A549 (cell line): Measurements from ENCODE around the gene THUMPD2. TPM values are rescaled to one million over a fixed set of nuclear protein-coding genes. Genes with fewer than 3 reads are reported as not detected.

Source experiments
- ATAC-seq, 2 experiments: fragments of 200-7000 bp in 1 of 2; fragments of >200 bp in 1 of 2; cut with Nextera tagmentation in 1 of 2; cut with Tn5 transposase in 1 of 2; 3 replicates each; pipeline versions ENCODE4 v1.8.0 to v1.9.1; 2018 to 2020; ENCODE audit warnings: mild to moderate bottlenecking in 1 of 2, moderate library complexity in 1 of 2
- CTCF ChIA-PET: fragments of 300-600 bp; sonication (Branson Sonifier 250); formaldehyde crosslinking; extraction: SDS; loops from one replicate; lab custom pipeline; 2021; ENCODE audit warnings: antibody characterized with exemption, inconsistent platforms; lab: Yijun Ruan, JAX
- POLR2A ChIA-PET: fragments of 350-600 bp; formaldehyde crosslinking; extraction: SDS; loops from one replicate; lab custom pipeline; 2021; ENCODE audit warnings: antibody characterized with exemption, inconsistent platforms; lab: Yijun Ruan, JAX
- DNase-seq, 2 experiments: peaks; one replicate each; pipeline versions ENCODE4 v3.0.0 to v3.0.0-alpha.2; 2011 to 2016; ENCODE audit warnings: low read depth in 1 of 2, low spot score in 1 of 2
- FAIRE-seq: peaks from 2 replicates; lab custom pipeline; 2011; peaks lifted over from hg19 to GRCh38; lab: Jason Lieb, UNC
- H3K27ac ChIP-seq, 2 experiments: fragments of >200 bp; sonication (Bioruptor Twin); formaldehyde crosslinking; 3 replicates each; pipeline ENCODE4 v1.5.1; 2016 to 2017
- H3K4me1 ChIP-seq: fragments of >200 bp; sonication (Bioruptor Twin); formaldehyde crosslinking; 3 replicates; pipeline ENCODE4 v1.6.1; 2016
- H3K4me2 ChIP-seq: fragments of >200 bp; sonication (Bioruptor Twin); formaldehyde crosslinking; 3 replicates; pipeline ENCODE4 v1.6.1; 2016
- H3K4me3 ChIP-seq: fragments of >200 bp; sonication (Bioruptor Twin); formaldehyde crosslinking; 3 replicates; pipeline ENCODE4 v1.5.1; 2016
- H3K9me3 ChIP-seq: fragments of >200 bp; sonication (Bioruptor Twin); formaldehyde crosslinking; 3 replicates; pipeline ENCODE4 v1.6.1; 2016
- BHLHE40 ChIP-seq: IDR thresholded peaks from 2 replicates; pipeline ENCODE4 v1.6.1; 2012; ENCODE audit warnings: low read depth, low read length, inconsistent platforms
- CHD2 ChIP-seq: fragments of 150-350 bp; IDR thresholded peaks from 2 replicates; pipeline ENCODE4 v1.6.1; 2014; ENCODE audit warnings: low read length; ENCODE audit not compliant: partially characterized antibody
- CHD4 ChIP-seq: fragments of 200-600 bp; sonication (generic); IDR thresholded peaks from 2 replicates; pipeline ENCODE4 v1.6.1; 2016; ENCODE audit warnings: antibody characterized with exemption, mild to moderate bottlenecking, borderline replicate concordance
- FOSB ChIP-seq: fragments of 250-450 bp; sonication (Bioruptor Pico); IDR thresholded peaks from 2 replicates; pipeline ENCODE4 v1.5.0; 2020; ENCODE audit warnings: mild to moderate bottlenecking, moderate library complexity
- FOXS1 ChIP-seq: fragments of 250-450 bp; sonication (Bioruptor Pico); IDR thresholded peaks from 2 replicates; pipeline ENCODE4 v1.5.0; 2020; ENCODE audit warnings: mild to moderate bottlenecking, moderate library complexity
- HDAC2 ChIP-seq: fragments of 200-600 bp; sonication (generic); IDR thresholded peaks from 2 replicates; pipeline ENCODE4 v1.6.1; 2016
- HEYL ChIP-seq: fragments of 250-450 bp; sonication (Bioruptor Pico); IDR thresholded peaks from 2 replicates; pipeline ENCODE4 v1.8.0; 2021; ENCODE audit warnings: mild to moderate bottlenecking, moderate library complexity
- HOXB13 ChIP-seq: fragments of 250-450 bp; sonication (Bioruptor Pico); IDR thresholded peaks from 2 replicates; pipeline ENCODE4 v1.5.0; 2020; ENCODE audit warnings: low read depth, mild to moderate bottlenecking, moderate library complexity
- JUNB ChIP-seq: fragments of >200 bp; sonication (Bioruptor Twin); formaldehyde crosslinking; IDR thresholded peaks from 2 replicates; pipeline ENCODE4 v1.6.1; 2016
- KDM5A ChIP-seq: fragments of 200-600 bp; sonication (generic); IDR thresholded peaks from 2 replicates; pipeline ENCODE4 v1.6.1; 2016; ENCODE audit warnings: antibody characterized with exemption, mild to moderate bottlenecking
- NFE2L2 ChIP-seq: fragments of 150-350 bp; conservative IDR thresholded peaks from 2 replicates; pipeline ENCODE4 v1.6.1; 2014; ENCODE audit warnings: low read length
- POLR2A ChIP-seq: IDR thresholded peaks from 2 replicates; pipeline ENCODE4 v1.6.1; 2012; ENCODE audit warnings: mild to moderate bottlenecking, low read length
- RARB ChIP-seq: fragments of 250-450 bp; sonication (Bioruptor Pico); IDR thresholded peaks from 2 replicates; pipeline ENCODE4 v1.8.0; 2021; ENCODE audit warnings: mild to moderate bottlenecking, moderate library complexity
- RFX5 ChIP-seq: fragments of 450-650 bp; IDR thresholded peaks from 2 replicates; pipeline ENCODE4 v1.7.1; 2014; ENCODE audit warnings: antibody characterized with exemption, mild to moderate bottlenecking, moderate library complexity
- SMC3 ChIP-seq: fragments of >200 bp; sonication (Bioruptor Twin); formaldehyde crosslinking; IDR thresholded peaks from 3 replicates; pipeline ENCODE4 v1.6.1; 2018; ENCODE audit warnings: inconsistent platforms
- TFCP2L1 ChIP-seq: fragments of 250-450 bp; sonication (Bioruptor Pico); IDR thresholded peaks from 2 replicates; pipeline ENCODE4 v1.5.0; 2021; ENCODE audit warnings: mild to moderate bottlenecking
- TP53 ChIP-seq: fragments of 250-450 bp; sonication (Bioruptor Pico); IDR thresholded peaks from 2 replicates; pipeline ENCODE4 v1.5.0; 2021; ENCODE audit warnings: mild to moderate bottlenecking, moderate library complexity
- ZNF302 ChIP-seq: fragments of 250-450 bp; sonication (Bioruptor Pico); IDR thresholded peaks from 2 replicates; pipeline ENCODE4 v1.9.0; 2021; ENCODE audit warnings: inconsistent platforms, mild to moderate bottlenecking, moderate library complexity
- ZSCAN20 ChIP-seq: fragments of 250-450 bp; sonication (Bioruptor Pico); IDR thresholded peaks from 2 replicates; pipeline ENCODE4 v1.8.0; 2022; ENCODE audit warnings: mild to moderate bottlenecking, moderate library complexity
- WGBS: methylation state at CpG from one replicate; pipeline ENCODE4 v1.1.6; 2017; ENCODE audit errors: missing lambda C conversion rate; 5-methylcytosine and 5-hydroxymethylcytosine counted together
- polyA plus RNA-seq, 4 experiments: library from polyadenylated mRNA; depleted of rRNA in 3 of 4; stranded (reverse); fragments of >200 nt; fragmentation: RNase III in 1 of 4; extraction: RNeasy Plus Mini Kit Qiagen cat#74134 plus additional on column Dnase treatment in 1 of 4; gene quantifications; 2 replicates in 3 of 4; 3 replicates in 1 of 4; pipeline ENCODE4 v1.2.3, GENCODE V29; 2011 to 2017
- TF ChIP-seq, protein P1 (sequence below): fragments of >200 bp; sonication (Bioruptor Twin); formaldehyde crosslinking; IDR thresholded peaks from 3 replicates; pipeline ENCODE4 v1.5.1; 2016
- TF ChIP-seq, protein P2 (sequence below): fragments of >200 bp; sonication (Bioruptor Twin); formaldehyde crosslinking; IDR thresholded peaks from 3 replicates; pipeline ENCODE4 v1.6.1; 2016
- TF ChIP-seq, protein P3 (sequence below): IDR thresholded peaks from 2 replicates; pipeline ENCODE4 v1.6.1; 2012
- TF ChIP-seq, protein P4 (sequence below): fragments of 150-350 bp; IDR thresholded peaks from 2 replicates; pipeline ENCODE4 v1.6.1; 2014; ENCODE audit warnings: low read depth, mild to moderate bottlenecking, low read length
- TF ChIP-seq, protein P5 (sequence below): fragments of 450-650 bp; IDR thresholded peaks from 2 replicates; pipeline ENCODE4 v1.6.1; 2014; ENCODE audit warnings: antibody characterized with exemption
- TF ChIP-seq, protein P6 (sequence below): IDR thresholded peaks from 2 replicates; pipeline ENCODE4 v1.6.1; 2012; ENCODE audit warnings: low read depth, borderline replicate concordance
- TF ChIP-seq, protein P7 (sequence below): fragments of 250-450 bp; sonication (Bioruptor Pico); IDR thresholded peaks from 2 replicates; pipeline ENCODE4 v1.5.0; 2020; ENCODE audit warnings: low read depth, mild to moderate bottlenecking, moderate library complexity

The THUMPD2 gene
- polyA plus RNA-seq, 2 of the 4 experiments (the other 2 are of a cell fraction), result 13.8 to 25.3 TPM

DNA sequence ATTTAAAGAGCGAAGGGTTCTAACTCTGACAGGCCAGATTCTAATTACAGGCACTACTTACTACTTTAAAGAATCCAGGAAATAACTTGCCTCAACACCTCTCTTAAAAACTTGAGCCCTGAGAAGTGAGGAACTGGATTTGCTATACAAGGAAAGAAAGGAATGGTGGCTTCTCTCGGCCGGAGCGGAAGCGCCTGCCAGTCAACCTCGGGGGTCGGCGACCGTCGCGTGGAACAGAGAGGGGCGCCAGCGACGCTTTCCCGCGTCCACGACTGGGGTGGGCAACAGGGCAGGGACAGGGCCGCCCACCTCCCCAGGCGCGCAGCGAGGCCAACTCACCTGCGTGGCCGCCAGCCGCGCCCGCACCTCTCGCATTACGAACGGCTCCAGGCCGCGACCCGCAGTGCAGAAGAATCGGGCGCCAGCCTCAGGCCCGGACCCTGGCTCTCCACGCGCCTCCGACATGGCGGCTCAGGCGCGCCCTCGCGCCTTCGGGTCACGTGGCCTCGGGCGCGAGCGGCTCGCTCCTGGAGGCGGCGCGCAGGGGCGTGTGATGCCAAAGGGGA, at the start of gene THUMPD2 (continued):
- TF ChIP-seq FOXS1 (CRISPR knock-in tag) (no peak), BHLHE40 (no peak), HOXB13 (CRISPR knock-in tag) (no peak; the same call in 1 of the 2 replicates), JUNB (no peak), NFE2L2 (no peak), KDM5A (peak; percentile 44; the same call in 1 of the 2 replicates), ZSCAN20 (no peak), CHD2 (no peak), SMC3 (no peak), HEYL (CRISPR knock-in tag) (no peak), POLR2A (peak; percentile 95), TP53 (CRISPR knock-in tag) (peak; percentile 79; the same call in 1 of the 2 replicates), RARB (no peak), HDAC2 (no peak), TFCP2L1 (CRISPR knock-in tag) (peak; percentile 43; the same call in 1 of the 2 replicates), CHD4 (no peak), ZNF302 (CRISPR knock-in tag) (no peak)
- TF ChIP-seq, protein P1, sequence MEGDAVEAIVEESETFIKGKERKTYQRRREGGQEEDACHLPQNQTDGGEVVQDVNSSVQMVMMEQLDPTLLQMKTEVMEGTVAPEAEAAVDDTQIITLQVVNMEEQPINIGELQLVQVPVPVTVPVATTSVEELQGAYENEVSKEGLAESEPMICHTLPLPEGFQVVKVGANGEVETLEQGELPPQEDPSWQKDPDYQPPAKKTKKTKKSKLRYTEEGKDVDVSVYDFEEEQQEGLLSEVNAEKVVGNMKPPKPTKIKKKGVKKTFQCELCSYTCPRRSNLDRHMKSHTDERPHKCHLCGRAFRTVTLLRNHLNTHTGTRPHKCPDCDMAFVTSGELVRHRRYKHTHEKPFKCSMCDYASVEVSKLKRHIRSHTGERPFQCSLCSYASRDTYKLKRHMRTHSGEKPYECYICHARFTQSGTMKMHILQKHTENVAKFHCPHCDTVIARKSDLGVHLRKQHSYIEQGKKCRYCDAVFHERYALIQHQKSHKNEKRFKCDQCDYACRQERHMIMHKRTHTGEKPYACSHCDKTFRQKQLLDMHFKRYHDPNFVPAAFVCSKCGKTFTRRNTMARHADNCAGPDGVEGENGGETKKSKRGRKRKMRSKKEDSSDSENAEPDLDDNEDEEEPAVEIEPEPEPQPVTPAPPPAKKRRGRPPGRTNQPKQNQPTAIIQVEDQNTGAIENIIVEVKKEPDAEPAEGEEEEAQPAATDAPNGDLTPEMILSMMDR, result no peak
- TF ChIP-seq, protein P2, sequence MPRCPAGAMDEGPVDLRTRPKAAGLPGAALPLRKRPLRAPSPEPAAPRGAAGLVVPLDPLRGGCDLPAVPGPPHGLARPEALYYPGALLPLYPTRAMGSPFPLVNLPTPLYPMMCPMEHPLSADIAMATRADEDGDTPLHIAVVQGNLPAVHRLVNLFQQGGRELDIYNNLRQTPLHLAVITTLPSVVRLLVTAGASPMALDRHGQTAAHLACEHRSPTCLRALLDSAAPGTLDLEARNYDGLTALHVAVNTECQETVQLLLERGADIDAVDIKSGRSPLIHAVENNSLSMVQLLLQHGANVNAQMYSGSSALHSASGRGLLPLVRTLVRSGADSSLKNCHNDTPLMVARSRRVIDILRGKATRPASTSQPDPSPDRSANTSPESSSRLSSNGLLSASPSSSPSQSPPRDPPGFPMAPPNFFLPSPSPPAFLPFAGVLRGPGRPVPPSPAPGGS, result 0 out of 3 replicates have a peak, but pooled peaks have one; percentile 67
- TF ChIP-seq, protein P3, sequence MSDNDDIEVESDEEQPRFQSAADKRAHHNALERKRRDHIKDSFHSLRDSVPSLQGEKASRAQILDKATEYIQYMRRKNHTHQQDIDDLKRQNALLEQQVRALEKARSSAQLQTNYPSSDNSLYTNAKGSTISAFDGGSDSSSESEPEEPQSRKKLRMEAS, result peak; percentile 94
- TF ChIP-seq, protein P4, sequence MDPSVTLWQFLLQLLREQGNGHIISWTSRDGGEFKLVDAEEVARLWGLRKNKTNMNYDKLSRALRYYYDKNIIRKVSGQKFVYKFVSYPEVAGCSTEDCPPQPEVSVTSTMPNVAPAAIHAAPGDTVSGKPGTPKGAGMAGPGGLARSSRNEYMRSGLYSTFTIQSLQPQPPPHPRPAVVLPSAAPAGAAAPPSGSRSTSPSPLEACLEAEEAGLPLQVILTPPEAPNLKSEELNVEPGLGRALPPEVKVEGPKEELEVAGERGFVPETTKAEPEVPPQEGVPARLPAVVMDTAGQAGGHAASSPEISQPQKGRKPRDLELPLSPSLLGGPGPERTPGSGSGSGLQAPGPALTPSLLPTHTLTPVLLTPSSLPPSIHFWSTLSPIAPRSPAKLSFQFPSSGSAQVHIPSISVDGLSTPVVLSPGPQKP, result no peak
- TF ChIP-seq, protein P5, sequence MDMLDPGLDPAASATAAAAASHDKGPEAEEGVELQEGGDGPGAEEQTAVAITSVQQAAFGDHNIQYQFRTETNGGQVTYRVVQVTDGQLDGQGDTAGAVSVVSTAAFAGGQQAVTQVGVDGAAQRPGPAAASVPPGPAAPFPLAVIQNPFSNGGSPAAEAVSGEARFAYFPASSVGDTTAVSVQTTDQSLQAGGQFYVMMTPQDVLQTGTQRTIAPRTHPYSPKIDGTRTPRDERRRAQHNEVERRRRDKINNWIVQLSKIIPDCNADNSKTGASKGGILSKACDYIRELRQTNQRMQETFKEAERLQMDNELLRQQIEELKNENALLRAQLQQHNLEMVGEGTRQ, result peak; percentile 85
- TF ChIP-seq, protein P6, sequence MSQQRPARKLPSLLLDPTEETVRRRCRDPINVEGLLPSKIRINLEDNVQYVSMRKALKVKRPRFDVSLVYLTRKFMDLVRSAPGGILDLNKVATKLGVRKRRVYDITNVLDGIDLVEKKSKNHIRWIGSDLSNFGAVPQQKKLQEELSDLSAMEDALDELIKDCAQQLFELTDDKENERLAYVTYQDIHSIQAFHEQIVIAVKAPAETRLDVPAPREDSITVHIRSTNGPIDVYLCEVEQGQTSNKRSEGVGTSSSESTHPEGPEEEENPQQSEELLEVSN, result peak; percentile 93
- TF ChIP-seq, all 56 proteins: peak for 15

DNA sequence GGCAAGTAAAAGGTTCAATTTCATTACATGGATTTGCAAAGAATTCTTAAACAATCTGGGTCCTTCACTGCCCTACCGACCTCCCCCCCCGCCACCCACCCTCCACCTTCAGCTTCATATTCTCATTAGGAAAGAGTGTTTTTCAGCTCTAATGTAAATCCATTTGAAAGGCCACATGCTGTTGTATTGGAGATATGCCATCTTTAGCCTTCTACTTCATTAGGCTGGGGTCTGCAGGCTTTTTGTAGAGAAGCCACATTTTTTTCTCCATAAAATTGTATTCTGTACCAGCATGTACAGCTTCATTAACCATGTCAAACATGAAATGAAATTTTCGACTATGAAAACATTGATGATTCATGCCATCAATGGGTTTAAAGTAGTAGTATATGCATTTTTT, 42.8 kb upstream of the THUMPD2 start:
- ChIA-PET CTCF (no interaction called here), POLR2A (no interaction called here)
- no peak for DNase-seq
- TF ChIP-seq RFX5 (no peak), FOSB (CRISPR knock-in tag) (no peak), SMC3 (no peak)
- TF ChIP-seq, protein P2, result no peak
- TF ChIP-seq, protein P7, sequence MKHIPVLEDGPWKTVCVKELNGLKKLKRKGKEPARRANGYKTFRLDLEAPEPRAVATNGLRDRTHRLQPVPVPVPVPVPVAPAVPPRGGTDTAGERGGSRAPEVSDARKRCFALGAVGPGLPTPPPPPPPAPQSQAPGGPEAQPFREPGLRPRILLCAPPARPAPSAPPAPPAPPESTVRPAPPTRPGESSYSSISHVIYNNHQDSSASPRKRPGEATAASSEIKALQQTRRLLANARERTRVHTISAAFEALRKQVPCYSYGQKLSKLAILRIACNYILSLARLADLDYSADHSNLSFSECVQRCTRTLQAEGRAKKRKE, result no peak
- H3K9me3 ChIP-seq, result no peaks in the 10 kb centered on the region
- no peak for ATAC-seq
- no peak overlapping the region for H3K27ac ChIP-seq
- WGBS, result 1% methylated on average over 3 of the region's 3 CpGs
- FAIRE-seq, result no peak
- H3K4me3 ChIP-seq, result no peak overlapping the region
- no peaks in the 10 kb centered on the region for H3K4me1 ChIP-seq
- no peak overlapping the region for H3K4me2 ChIP-seq
